GM12878 (cell line): ENCODE data around the gene PRRC1. TPM values are rescaled to one million over a fixed set of nuclear protein-coding genes. Genes with fewer than 3 reads are reported as not detected.

Experiments used
- CREM ChIP-seq: IDR thresholded peaks from 2 replicates; pipeline ENCODE4 v1.6.1; 2014; ENCODE audit warnings: antibody characterized with exemption, low read depth
- FOS ChIP-seq: IDR thresholded peaks from 3 replicates; pipeline ENCODE4 v1.6.1; 2011; ENCODE audit warnings: borderline replicate concordance; ENCODE audit not compliant: insufficient read length; ENCODE audit errors: extremely low read depth
- GATAD2B ChIP-seq: fragments of 450-650 bp; conservative IDR thresholded peaks from 2 replicates; pipeline ENCODE4 v1.6.1; 2017; ENCODE audit warnings: low read depth, mild to moderate bottlenecking, moderate library complexity
- NR2C2 ChIP-seq: IDR thresholded peaks from 2 replicates; pipeline ENCODE4 v1.6.1; 2011; ENCODE audit warnings: borderline replicate concordance, low read depth; ENCODE audit not compliant: control insufficient read depth, insufficient read length
- SMAD5 ChIP-seq: IDR thresholded peaks from 2 replicates; pipeline ENCODE4 v1.6.1; 2016; ENCODE audit warnings: antibody characterized with exemption, low read depth
- SRF ChIP-seq, 2 experiments: IDR thresholded peaks; 2 replicates each; pipeline ENCODE4 v1.6.1; 2011; ENCODE audit warnings: low read depth in 2 of 2, low read length in 2 of 2, mild to moderate bottlenecking in 1 of 2, moderate library complexity in 1 of 2
- TARDBP ChIP-seq: IDR thresholded peaks from 2 replicates; pipeline ENCODE4 v1.6.1; 2016; ENCODE audit warnings: borderline replicate concordance
- YBX1 ChIP-seq: fragments of 450-650 bp; IDR thresholded peaks from 2 replicates; pipeline ENCODE4 v1.6.1; 2016; ENCODE audit warnings: antibody characterized with exemption
- polyA plus RNA-seq, 11 experiments: library from polyadenylated mRNA; depleted of rRNA in 4 of 11; unstranded in 6 of 11; stranded (reverse) in 5 of 11; fragments of >200 nt; fragmentation: Nextera tagmentation in 4 of 11; fragmentation: Illumina TruSeq in 1 of 11; extraction: Ambion mirVana in 4 of 11; extraction: Trizol in 1 of 11; gene quantifications; 1 replicate in 1 of 11; 2 replicates in 10 of 11; pipeline versions ENCODE4 v1.2.1 to v1.2.3, GENCODE V29; 2011 to 2016; ENCODE audit warnings: inconsistent platforms in 2 of 11, missing spikeins in 2 of 11, low read depth in 1 of 11
- total RNA-seq, 4 experiments: library from RNA; depleted of rRNA in 3 of 4; stranded (reverse); fragments of >200 nt in 3 of 4; fragmentation: Illumina TruSeq in 1 of 4; extraction: Trizol in 1 of 4; gene quantifications; 2 replicates each; pipeline versions ENCODE4 v1.2.1 to v1.2.3, GENCODE V29; 2013 to 2021
- TF ChIP-seq, protein P1 (sequence below): fragments of 450-650 bp; IDR thresholded peaks from 2 replicates; pipeline ENCODE4 v1.6.1; 2017; ENCODE audit warnings: mild to moderate bottlenecking, moderate library complexity
- TF ChIP-seq, protein P2 (sequence below): fragments of 450-650 bp; IDR thresholded peaks from 2 replicates; pipeline ENCODE4 v1.6.1; 2017; ENCODE audit warnings: mild to moderate bottlenecking, low read depth, inconsistent platforms; ENCODE audit not compliant: poor library complexity, severe bottlenecking
- TF ChIP-seq, protein P3 (sequence below), 3 experiments: IDR thresholded peaks in 2 of 3; conservative IDR thresholded peaks in 1 of 3; 2 replicates each; pipeline ENCODE4 v1.5.1; 2011; ENCODE audit warnings: low read depth in 3 of 3, low read length in 3 of 3, mild to moderate bottlenecking in 3 of 3, control low read depth in 2 of 3, moderate library complexity in 2 of 3, inconsistent platforms in 1 of 3, mixed read lengths in 1 of 3; ENCODE audit not compliant: control insufficient read depth in 2 of 3, insufficient read depth in 1 of 3; ENCODE audit errors: extremely low read depth in 1 of 3
- TF ChIP-seq, protein P4 (sequence below): fragments of 450-650 bp; conservative IDR thresholded peaks from 2 replicates; pipeline ENCODE4 v1.6.1; 2017; ENCODE audit warnings: mild to moderate bottlenecking, moderate library complexity
- TF ChIP-seq, protein P5 (sequence below): fragments of 450-650 bp; formaldehyde crosslinking; IDR thresholded peaks from 2 replicates; pipeline ENCODE4 v1.4.0; 2022; ENCODE audit warnings: mild to moderate bottlenecking, moderate library complexity

PRRC1 gene
- total and polyA plus RNA-seq, 10 of the 15 experiments (the other 5 are each of a cell fraction or from before 2014, with no cell fraction given), result 19.0 to 54.5 (median 31.0) TPM

DNA sequence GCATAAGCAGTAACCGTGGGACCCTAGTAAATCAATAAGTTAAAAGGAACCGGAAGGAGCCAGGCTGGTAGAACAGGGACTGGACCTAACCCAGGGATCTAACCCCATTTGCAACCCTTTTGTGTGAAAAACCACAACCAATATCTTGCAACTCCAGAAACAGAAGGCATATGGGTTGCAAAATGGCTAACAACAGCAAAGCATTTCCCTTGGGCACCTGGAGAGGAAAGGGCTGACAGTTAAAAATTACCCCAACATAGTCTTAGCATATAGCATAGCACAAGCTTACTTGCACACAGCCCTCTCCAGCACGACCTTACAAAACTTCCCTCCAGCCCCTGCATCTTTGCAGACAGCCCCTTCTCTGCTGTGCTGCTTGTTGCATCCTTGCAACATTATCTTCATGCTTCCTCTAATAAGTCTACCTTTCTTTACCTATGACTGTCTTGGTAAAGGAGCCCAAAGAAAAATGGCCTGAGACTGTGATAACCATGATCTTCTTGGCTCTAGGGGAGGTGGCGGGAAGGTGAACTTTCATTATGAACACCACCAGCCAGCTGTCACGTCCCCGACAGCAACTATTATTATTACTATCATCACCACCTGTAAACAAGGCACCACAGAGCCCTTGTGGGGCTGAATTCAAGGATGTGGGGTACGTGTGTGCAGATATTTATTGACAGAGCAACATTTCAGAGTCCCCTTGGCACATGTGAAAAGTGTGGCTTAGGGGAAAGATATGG lies 49.8 kb downstream of the PRRC1 start (continued):
- TF ChIP-seq, protein P1, sequence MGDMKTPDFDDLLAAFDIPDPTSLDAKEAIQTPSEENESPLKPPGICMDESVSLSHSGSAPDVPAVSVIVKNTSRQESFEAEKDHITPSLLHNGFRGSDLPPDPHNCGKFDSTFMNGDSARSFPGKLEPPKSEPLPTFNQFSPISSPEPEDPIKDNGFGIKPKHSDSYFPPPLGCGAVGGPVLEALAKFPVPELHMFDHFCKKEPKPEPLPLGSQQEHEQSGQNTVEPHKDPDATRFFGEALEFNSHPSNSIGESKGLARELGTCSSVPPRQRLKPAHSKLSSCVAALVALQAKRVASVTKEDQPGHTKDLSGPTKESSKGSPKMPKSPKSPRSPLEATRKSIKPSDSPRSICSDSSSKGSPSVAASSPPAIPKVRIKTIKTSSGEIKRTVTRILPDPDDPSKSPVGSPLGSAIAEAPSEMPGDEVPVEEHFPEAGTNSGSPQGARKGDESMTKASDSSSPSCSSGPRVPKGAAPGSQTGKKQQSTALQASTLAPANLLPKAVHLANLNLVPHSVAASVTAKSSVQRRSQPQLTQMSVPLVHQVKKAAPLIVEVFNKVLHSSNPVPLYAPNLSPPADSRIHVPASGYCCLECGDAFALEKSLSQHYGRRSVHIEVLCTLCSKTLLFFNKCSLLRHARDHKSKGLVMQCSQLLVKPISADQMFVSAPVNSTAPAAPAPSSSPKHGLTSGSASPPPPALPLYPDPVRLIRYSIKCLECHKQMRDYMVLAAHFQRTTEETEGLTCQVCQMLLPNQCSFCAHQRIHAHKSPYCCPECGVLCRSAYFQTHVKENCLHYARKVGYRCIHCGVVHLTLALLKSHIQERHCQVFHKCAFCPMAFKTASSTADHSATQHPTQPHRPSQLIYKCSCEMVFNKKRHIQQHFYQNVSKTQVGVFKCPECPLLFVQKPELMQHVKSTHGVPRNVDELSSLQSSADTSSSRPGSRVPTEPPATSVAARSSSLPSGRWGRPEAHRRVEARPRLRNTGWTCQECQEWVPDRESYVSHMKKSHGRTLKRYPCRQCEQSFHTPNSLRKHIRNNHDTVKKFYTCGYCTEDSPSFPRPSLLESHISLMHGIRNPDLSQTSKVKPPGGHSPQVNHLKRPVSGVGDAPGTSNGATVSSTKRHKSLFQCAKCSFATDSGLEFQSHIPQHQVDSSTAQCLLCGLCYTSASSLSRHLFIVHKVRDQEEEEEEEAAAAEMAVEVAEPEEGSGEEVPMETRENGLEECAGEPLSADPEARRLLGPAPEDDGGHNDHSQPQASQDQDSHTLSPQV, result no peak
- TF ChIP-seq, protein P2, sequence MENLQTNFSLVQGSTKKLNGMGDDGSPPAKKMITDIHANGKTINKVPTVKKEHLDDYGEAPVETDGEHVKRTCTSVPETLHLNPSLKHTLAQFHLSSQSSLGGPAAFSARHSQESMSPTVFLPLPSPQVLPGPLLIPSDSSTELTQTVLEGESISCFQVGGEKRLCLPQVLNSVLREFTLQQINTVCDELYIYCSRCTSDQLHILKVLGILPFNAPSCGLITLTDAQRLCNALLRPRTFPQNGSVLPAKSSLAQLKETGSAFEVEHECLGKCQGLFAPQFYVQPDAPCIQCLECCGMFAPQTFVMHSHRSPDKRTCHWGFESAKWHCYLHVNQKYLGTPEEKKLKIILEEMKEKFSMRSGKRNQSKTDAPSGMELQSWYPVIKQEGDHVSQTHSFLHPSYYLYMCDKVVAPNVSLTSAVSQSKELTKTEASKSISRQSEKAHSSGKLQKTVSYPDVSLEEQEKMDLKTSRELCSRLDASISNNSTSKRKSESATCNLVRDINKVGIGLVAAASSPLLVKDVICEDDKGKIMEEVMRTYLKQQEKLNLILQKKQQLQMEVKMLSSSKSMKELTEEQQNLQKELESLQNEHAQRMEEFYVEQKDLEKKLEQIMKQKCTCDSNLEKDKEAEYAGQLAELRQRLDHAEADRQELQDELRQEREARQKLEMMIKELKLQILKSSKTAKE, result peak; percentile 19
- TF ChIP-seq YBX1, result no peak
- TF ChIP-seq GATAD2B, result no peak
- TF ChIP-seq, protein P3, sequence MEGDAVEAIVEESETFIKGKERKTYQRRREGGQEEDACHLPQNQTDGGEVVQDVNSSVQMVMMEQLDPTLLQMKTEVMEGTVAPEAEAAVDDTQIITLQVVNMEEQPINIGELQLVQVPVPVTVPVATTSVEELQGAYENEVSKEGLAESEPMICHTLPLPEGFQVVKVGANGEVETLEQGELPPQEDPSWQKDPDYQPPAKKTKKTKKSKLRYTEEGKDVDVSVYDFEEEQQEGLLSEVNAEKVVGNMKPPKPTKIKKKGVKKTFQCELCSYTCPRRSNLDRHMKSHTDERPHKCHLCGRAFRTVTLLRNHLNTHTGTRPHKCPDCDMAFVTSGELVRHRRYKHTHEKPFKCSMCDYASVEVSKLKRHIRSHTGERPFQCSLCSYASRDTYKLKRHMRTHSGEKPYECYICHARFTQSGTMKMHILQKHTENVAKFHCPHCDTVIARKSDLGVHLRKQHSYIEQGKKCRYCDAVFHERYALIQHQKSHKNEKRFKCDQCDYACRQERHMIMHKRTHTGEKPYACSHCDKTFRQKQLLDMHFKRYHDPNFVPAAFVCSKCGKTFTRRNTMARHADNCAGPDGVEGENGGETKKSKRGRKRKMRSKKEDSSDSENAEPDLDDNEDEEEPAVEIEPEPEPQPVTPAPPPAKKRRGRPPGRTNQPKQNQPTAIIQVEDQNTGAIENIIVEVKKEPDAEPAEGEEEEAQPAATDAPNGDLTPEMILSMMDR (IDR thresholded peaks at IDR 0.05 in 2 of 3, conservative IDR thresholded peaks at IDR 0.05 in 1 of 3; ENCODE audit: control insufficient read depth in 2 of 3, extremely low read depth in 1 of 3, insufficient read depth in 1 of 3, low read depth in 3 of 3, low read length in 3 of 3), result no peak
- TF ChIP-seq, protein P4, sequence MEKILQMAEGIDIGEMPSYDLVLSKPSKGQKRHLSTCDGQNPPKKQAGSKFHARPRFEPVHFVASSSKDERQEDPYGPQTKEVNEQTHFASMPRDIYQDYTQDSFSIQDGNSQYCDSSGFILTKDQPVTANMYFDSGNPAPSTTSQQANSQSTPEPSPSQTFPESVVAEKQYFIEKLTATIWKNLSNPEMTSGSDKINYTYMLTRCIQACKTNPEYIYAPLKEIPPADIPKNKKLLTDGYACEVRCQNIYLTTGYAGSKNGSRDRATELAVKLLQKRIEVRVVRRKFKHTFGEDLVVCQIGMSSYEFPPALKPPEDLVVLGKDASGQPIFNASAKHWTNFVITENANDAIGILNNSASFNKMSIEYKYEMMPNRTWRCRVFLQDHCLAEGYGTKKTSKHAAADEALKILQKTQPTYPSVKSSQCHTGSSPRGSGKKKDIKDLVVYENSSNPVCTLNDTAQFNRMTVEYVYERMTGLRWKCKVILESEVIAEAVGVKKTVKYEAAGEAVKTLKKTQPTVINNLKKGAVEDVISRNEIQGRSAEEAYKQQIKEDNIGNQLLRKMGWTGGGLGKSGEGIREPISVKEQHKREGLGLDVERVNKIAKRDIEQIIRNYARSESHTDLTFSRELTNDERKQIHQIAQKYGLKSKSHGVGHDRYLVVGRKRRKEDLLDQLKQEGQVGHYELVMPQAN, result no peak
- TF ChIP-seq FOS, result no peak
- TF ChIP-seq TARDBP, result no peak
- TF ChIP-seq SMAD5, result no peak
- TF ChIP-seq, protein P5, sequence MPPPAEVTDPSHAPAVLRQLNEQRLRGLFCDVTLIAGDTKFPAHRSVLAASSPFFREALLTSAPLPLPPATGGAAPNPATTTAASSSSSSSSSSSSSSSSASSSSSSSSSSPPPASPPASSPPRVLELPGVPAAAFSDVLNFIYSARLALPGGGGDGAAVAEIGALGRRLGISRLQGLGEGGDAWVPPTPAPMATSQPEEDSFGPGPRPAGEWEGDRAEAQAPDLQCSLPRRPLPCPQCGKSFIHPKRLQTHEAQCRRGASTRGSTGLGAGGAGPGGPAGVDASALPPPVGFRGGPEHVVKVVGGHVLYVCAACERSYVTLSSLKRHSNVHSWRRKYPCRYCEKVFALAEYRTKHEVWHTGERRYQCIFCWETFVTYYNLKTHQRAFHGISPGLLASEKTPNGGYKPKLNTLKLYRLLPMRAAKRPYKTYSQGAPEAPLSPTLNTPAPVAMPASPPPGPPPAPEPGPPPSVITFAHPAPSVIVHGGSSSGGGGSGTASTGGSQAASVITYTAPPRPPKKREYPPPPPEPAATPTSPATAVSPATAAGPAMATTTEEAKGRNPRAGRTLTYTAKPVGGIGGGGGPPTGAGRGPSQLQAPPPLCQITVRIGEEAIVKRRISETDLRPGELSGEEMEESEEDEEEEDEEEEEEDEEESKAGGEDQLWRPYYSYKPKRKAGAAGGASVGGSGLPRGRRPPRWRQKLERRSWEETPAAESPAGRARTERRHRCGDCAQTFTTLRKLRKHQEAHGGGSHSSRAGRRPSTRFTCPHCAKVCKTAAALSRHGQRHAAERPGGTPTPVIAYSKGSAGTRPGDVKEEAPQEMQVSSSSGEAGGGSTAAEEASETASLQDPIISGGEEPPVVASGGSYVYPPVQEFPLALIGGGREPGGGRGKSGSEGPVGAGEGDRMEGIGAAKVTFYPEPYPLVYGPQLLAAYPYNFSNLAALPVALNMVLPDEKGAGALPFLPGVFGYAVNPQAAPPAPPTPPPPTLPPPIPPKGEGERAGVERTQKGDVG (CRISPR knock-in tag), result no peak
- TF ChIP-seq SRF (IDR thresholded peaks at IDR 0.05; ENCODE audit: low read depth in 2 of 2, low read length in 2 of 2), result no peak
- TF ChIP-seq NR2C2, result no peak
- TF ChIP-seq CREM, result peak; percentile 65
